Upper lobe of left lung (tissue), 4 donors: ENCODE results near the gene MAG.

ENCODE experiments used
- CTCF ChIP-seq, 6 experiments: fragments of 450-650 bp in 4 of 6; fragments of 200-600 bp in 2 of 6; sonication (generic) in 2 of 6; IDR thresholded peaks; one replicate each; pipeline ENCODE4 v1.5.1; 2016 to 2019; ENCODE audit warnings: antibody characterized with exemption in 6 of 6
- POLR2A ChIP-seq, 4 donors: fragments of 450-650 bp; IDR thresholded peaks; one replicate each; pipeline ENCODE4 v1.5.1; 2016 to 2017; ENCODE audit warnings: antibody characterized with exemption in 4 of 4, mild to moderate bottlenecking in 2 of 4

GRCh38 chr19:35257113-35257461 lies 34.9 kb upstream of the MAG start:
- no peak for TF ChIP-seq CTCF (IDR thresholded peaks at IDR 0.05)
- no peak for TF ChIP-seq POLR2A (IDR thresholded peaks at IDR 0.05)
